ENCODE data around the gene CARS1.

- TF ChIP-seq POLR2A (IDR thresholded peaks at IDR 0.05), result no peak
- no peak for TF ChIP-seq CTCF (IDR thresholded peaks at IDR 0.05)
Observed at GRCh38 chr11:2999464-2999998, 57.7 kb downstream of the CARS1 start.

Data from tibial nerve (tissue), 3 donors.